ENCODE results near the gene JCHAIN.

DNA sequence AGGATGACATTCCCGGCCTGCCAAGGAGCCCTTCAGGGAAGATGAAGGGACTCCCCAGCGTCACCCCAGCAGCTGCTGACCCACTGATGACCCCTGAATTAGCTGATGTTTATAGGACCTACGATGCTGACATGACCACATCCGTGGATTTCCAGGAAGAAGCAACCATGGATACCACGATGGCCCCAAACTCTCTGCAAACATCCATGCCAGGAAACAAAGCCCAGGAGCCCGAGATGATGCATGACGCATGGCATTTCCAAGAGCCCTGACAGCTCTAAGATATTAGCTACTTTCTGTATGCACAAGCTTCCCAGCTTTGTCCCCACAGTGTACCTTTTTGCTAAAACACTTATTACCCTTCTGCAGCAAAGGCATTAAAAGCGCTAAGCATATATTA is 59.8 kb downstream of the JCHAIN start:
- TF ChIP-seq, protein P1, sequence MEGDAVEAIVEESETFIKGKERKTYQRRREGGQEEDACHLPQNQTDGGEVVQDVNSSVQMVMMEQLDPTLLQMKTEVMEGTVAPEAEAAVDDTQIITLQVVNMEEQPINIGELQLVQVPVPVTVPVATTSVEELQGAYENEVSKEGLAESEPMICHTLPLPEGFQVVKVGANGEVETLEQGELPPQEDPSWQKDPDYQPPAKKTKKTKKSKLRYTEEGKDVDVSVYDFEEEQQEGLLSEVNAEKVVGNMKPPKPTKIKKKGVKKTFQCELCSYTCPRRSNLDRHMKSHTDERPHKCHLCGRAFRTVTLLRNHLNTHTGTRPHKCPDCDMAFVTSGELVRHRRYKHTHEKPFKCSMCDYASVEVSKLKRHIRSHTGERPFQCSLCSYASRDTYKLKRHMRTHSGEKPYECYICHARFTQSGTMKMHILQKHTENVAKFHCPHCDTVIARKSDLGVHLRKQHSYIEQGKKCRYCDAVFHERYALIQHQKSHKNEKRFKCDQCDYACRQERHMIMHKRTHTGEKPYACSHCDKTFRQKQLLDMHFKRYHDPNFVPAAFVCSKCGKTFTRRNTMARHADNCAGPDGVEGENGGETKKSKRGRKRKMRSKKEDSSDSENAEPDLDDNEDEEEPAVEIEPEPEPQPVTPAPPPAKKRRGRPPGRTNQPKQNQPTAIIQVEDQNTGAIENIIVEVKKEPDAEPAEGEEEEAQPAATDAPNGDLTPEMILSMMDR (optimal IDR thresholded peaks at IDR 0.05 in 1 of 3, IDR thresholded peaks at IDR 0.05 in 1 of 3, conservative IDR thresholded peaks at IDR 0.05 in 1 of 3; ENCODE audit: extremely low read depth in 1 of 3, insufficient read depth in 2 of 3, low read length in 3 of 3): no peak
- no peak for TF ChIP-seq EZH2 (IDR thresholded peaks at IDR 0.05; ENCODE audit: low read length)

All from keratinocyte (primary cell).